Progenitor cell of endocrine pancreas (in vitro differentiated cells): ENCODE measurements around the gene ZSCAN23. TPM values are rescaled to one million over a fixed set of nuclear protein-coding genes. Genes with fewer than 3 reads are reported as not detected.

Experiments
- DNase-seq: peaks from one replicate; pipeline ENCODE4 v3.0.0; 2021; ENCODE audit warnings: low spot score; ENCODE audit not compliant: unreplicated experiment
- H3K27ac Mint-ChIP-seq: 2 replicates; pipeline ENCODE4 v1.8.0; 2021; ENCODE audit warnings: mild to moderate bottlenecking, moderate library complexity, mixed read lengths
- H3K27me3 Mint-ChIP-seq: 2 replicates; pipeline ENCODE4 v1.8.0; 2021; ENCODE audit warnings: mixed read lengths
- H3K36me3 Mint-ChIP-seq: 2 replicates; pipeline ENCODE4 v1.8.0; 2022; ENCODE audit warnings: mixed read lengths; ENCODE audit not compliant: insufficient read depth
- H3K4me1 Mint-ChIP-seq: 2 replicates; pipeline ENCODE4 v1.8.0; 2021; ENCODE audit warnings: low read depth, mixed read lengths
- H3K4me3 Mint-ChIP-seq: 2 replicates; pipeline ENCODE4 v1.8.0; 2021; ENCODE audit warnings: low read depth, mild to moderate bottlenecking, moderate library complexity, mixed read lengths
- H3K9me3 Mint-ChIP-seq: 2 replicates; pipeline ENCODE4 v1.8.0; 2021; ENCODE audit warnings: low read depth, mixed read lengths
- CTCF ChIP-seq: fragments of 200-600 bp; sonication (generic); IDR thresholded peaks from one replicate; pipeline ENCODE4 v1.5.0; 2021; ENCODE audit warnings: antibody characterized with exemption, mild to moderate bottlenecking; ENCODE audit not compliant: unreplicated experiment
- total RNA-seq: library from RNA; stranded (reverse); gene quantifications from 2 replicates; pipeline ENCODE4 v1.2.1, GENCODE V29; 2021

ZSCAN23 gene
- total RNA-seq, 1 donor from 2014 or later = 22.6 TPM

DNA sequence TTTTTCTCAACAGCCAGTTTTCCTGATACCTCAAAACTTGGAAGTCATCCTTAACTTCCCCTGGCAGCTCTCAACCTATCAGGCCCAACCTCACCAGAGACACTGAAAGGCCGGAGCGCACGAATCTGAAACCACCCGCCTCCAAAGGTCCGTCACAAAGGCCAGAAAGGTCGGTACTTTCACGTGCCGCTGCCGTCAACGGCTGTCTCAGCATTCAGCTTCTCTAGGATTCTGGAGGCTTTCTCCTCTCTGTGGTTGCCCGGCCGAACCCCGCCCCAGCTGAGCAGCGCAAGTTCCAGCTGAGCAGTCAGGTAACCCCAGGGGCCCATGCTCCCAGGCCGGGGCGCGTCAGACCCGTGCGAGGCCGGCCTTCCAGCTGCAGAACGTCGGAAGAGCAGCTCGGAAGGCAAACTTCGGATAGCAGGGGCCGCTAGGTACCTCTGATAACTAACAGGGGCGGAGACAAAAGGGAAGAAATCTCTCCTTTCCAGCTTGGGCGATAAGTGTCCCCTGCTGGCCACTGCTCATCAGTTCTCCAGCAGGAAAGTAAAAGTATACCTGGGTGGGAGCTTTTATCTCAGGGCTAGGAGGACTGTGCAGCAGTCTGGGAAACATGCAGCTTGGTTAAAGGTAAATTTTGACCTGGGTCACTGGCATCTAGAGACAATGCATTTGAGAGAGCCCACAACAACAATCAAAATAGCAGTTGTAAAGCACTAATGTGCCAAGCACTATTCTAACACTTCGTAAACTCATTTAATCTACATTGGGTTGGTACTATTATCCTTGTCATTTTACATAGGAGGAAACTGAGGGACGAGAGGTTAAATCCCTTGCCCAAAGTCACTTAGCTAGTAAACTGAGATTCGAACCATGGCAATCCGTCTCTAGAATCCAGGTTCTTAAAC lies 59.8 kb downstream of the ZSCAN23 start:
- Mint-ChIP-seq H3K36me3 (peaks cover 24% of the 10 kb centered on the region), H3K9me3 (no peaks in the 10 kb centered on the region), H3K4me1 (peaks cover 27% of the 10 kb centered on the region), H3K27ac (peak overlapping the region; percentile 97), H3K4me3 (peak overlapping the region; percentile 79), H3K27me3 (no peaks in the 10 kb centered on the region)
- DNase-seq = peak; percentile 73
- peak; percentile 62 for TF ChIP-seq CTCF

Other genes with a start within 250 kb of the ZSCAN23 start
- 38.5 and 40.1 TPM in 2 replicates for gene ZSCAN9, start 218.2 kb downstream of the ZSCAN23 start, total RNA-seq
- 9.0 and 9.2 TPM in 2 replicates for gene ZKSCAN4, start 191.2 kb downstream of the ZSCAN23 start, total RNA-seq
- 0.24 TPM in 1 of 2 replicates, not detected in the other for gene NKAPL, start 184.2 kb downstream of the ZSCAN23 start, total RNA-seq
- gene ZSCAN26, start 176.3 kb downstream of the ZSCAN23 start, total RNA-seq = 25.9 and 27.5 TPM in 2 replicates
- 11.4 and 11.7 TPM in 2 replicates for gene PGBD1, start 161.9 kb downstream of the ZSCAN23 start, total RNA-seq
- gene ZSCAN31, start 107.3 kb downstream of the ZSCAN23 start, total RNA-seq = 4.7 and 6.1 TPM in 2 replicates
- gene ZKSCAN3, start 93.5 kb downstream of the ZSCAN23 start, total RNA-seq = 17.9 and 19.7 TPM in 2 replicates
- 16.3 and 17.5 TPM in 2 replicates for gene ZSCAN12, start 43.7 kb downstream of the ZSCAN23 start, total RNA-seq
- not detected in 2 replicates for gene GPX6, start 72.3 kb upstream of the ZSCAN23 start, total RNA-seq
- gene GPX5, start 82.4 kb upstream of the ZSCAN23 start, total RNA-seq = not detected in 2 replicates